SK-N-SH (cell line): ENCODE measurements around the gene ZC3H18. TPM values are rescaled to one million over a fixed set of nuclear protein-coding genes. Genes with fewer than 3 reads are reported as not detected.
A peak's percentile ranks its signal among the peaks of the same experiment; 100 is the strongest.

Source experiments
- CTCF ChIA-PET: fragments of 300-600, 350-600 bp; formaldehyde crosslinking; extraction: SDS; loops from one replicate; lab custom pipeline; 2021; lab: Yijun Ruan, JAX
- POLR2A ChIA-PET: fragments of 350-600 bp; sonication (Branson Sonifier 250); formaldehyde crosslinking; extraction: SDS; loops from one replicate; lab custom pipeline; 2020; ENCODE audit warnings: antibody characterized with exemption, inconsistent platforms; lab: Yijun Ruan, JAX
- DNase-seq: peaks from one replicate; pipeline ENCODE4 v3.0.0; 2012
- H2AFZ ChIP-seq: fragments of 200-600 bp; sonication (generic); 2 replicates; pipeline ENCODE4 v1.8.1; 2016; ENCODE audit warnings: antibody characterized with exemption, mild to moderate bottlenecking, low read depth
- H3F3A ChIP-seq: fragments of 200-600 bp; sonication (generic); replicated peaks from 2 replicates; pipeline ENCODE3; 2016; ENCODE audit warnings: antibody characterized with exemption, mild to moderate bottlenecking; ENCODE audit not compliant: insufficient read depth
- H3K27ac ChIP-seq, 2 experiments: fragments of 200-500 bp in 1 of 2; fragments of 200-600 bp in 1 of 2; sonication (Bioruptor generic) in 1 of 2; sonication (generic), shearing (Covaris generic) in 1 of 2; 2 replicates each; pipeline versions ENCODE4 v1.5.1 to v1.6.1; 2014 to 2016; ENCODE audit warnings: low read depth in 2 of 2, inconsistent platforms in 1 of 2, low read length in 1 of 2, mild to moderate bottlenecking in 1 of 2, mixed read lengths in 1 of 2
- H3K27me3 ChIP-seq: fragments of 200-600 bp; sonication (generic), shearing (Covaris generic); 2 replicates; pipeline ENCODE4 v1.6.1; 2016; ENCODE audit warnings: mixed run types; ENCODE audit not compliant: insufficient read depth
- H3K36me3 ChIP-seq, 2 experiments: fragments of 200-500 bp in 1 of 2; fragments of 200-600 bp in 1 of 2; sonication (Bioruptor generic) in 1 of 2; sonication (generic) in 1 of 2; replicated peaks in 1 of 2; 2 replicates each; pipeline versions ENCODE3 to v1.5.1; 2014 to 2016; ENCODE audit warnings: low read length in 1 of 2, mild to moderate bottlenecking in 1 of 2; ENCODE audit not compliant: insufficient read depth in 2 of 2, control insufficient read depth in 1 of 2
- H3K4me1 ChIP-seq, 2 experiments: fragments of 200-500 bp in 1 of 2; fragments of 200-600 bp in 1 of 2; sonication (Bioruptor generic) in 1 of 2; sonication (generic), shearing (Covaris generic) in 1 of 2; 2 replicates each; pipeline versions ENCODE4 v1.5.1 to v1.6.1; 2014 to 2016; ENCODE audit warnings: low read depth in 1 of 2, low read length in 1 of 2, mixed run types in 1 of 2; ENCODE audit not compliant: insufficient read depth in 2 of 2, control insufficient read depth in 1 of 2
- H3K4me2 ChIP-seq: fragments of 200-600 bp; sonication (generic), shearing (Covaris generic); 2 replicates; pipeline ENCODE4 v1.6.1; 2017; ENCODE audit warnings: mixed run types
- H3K4me3 ChIP-seq, 2 experiments: fragments of 200-500 bp in 1 of 2; fragments of 200-600 bp in 1 of 2; sonication (Bioruptor generic) in 1 of 2; sonication (generic), shearing (Covaris generic) in 1 of 2; 2 replicates each; pipeline versions ENCODE4 v1.5.1 to v1.8.1; 2014 to 2016; ENCODE audit warnings: low read depth in 2 of 2, inconsistent platforms in 1 of 2, low read length in 1 of 2, mild to moderate bottlenecking in 1 of 2, mixed read lengths in 1 of 2, moderate library complexity in 1 of 2
- H3K79me2 ChIP-seq: fragments of 200-600 bp; sonication (generic); 2 replicates; pipeline ENCODE4 v1.8.1; 2017; ENCODE audit warnings: mild to moderate bottlenecking; ENCODE audit not compliant: insufficient read depth
- H3K9ac ChIP-seq: fragments of 200-600 bp; sonication (generic); 2 replicates; pipeline ENCODE4 v1.6.1; 2017; ENCODE audit warnings: mixed run types
- H3K9me2 ChIP-seq: fragments of 200-600 bp; sonication (generic); 2 replicates; pipeline ENCODE4 v1.6.1; 2017; ENCODE audit warnings: mixed run types
- H3K9me3 ChIP-seq: fragments of 200-600 bp; sonication (generic); 2 replicates; pipeline ENCODE4 v1.6.1; 2017; ENCODE audit warnings: mixed run types, mild to moderate bottlenecking, moderate library complexity
- H4K20me1 ChIP-seq: fragments of 200-600 bp; sonication (generic); 2 replicates; pipeline ENCODE4 v1.6.1; 2017; ENCODE audit warnings: mild to moderate bottlenecking, mixed run types; ENCODE audit not compliant: insufficient read depth
- EZH2phosphoT487 ChIP-seq: fragments of 200-600 bp; sonication (generic); IDR thresholded peaks from 2 replicates; pipeline ENCODE4 v1.6.1; 2017; ENCODE audit warnings: low read depth, mixed run types, mild to moderate bottlenecking, antibody characterized with exemption, moderate library complexity, borderline replicate concordance
- FOSL2 ChIP-seq: IDR thresholded peaks from 2 replicates; pipeline ENCODE4 v1.4.0; 2012; ENCODE audit warnings: low read depth, mild to moderate bottlenecking, moderate library complexity, borderline replicate concordance
- FOXM1 ChIP-seq: IDR thresholded peaks from 2 replicates; pipeline ENCODE4 v1.4.0; 2012; ENCODE audit warnings: low read depth, mild to moderate bottlenecking
- IRF3 ChIP-seq: fragments of 150-350 bp; IDR thresholded peaks from 2 replicates; pipeline ENCODE4 v1.6.1; 2016; ENCODE audit warnings: mild to moderate bottlenecking, low read depth, low read length
- JUND ChIP-seq: IDR thresholded peaks from 2 replicates; pipeline ENCODE4 v1.4.0; 2012
- NRF1 ChIP-seq: IDR thresholded peaks from 2 replicates; pipeline ENCODE4 v1.6.1; 2012; ENCODE audit warnings: low read depth, mild to moderate bottlenecking, low read length
- POLR2AphosphoS5 ChIP-seq: IDR thresholded peaks from 2 replicates; pipeline ENCODE4 v1.6.1; 2012; ENCODE audit warnings: low read depth, low read length
- SMC3 ChIP-seq: IDR thresholded peaks from 2 replicates; pipeline ENCODE4 v1.6.1; 2012; ENCODE audit warnings: low read depth, low read length, improper control_type of control experiment
- TAF1 ChIP-seq: IDR thresholded peaks from 2 replicates; pipeline ENCODE4 v1.6.1; 2012; ENCODE audit warnings: low read depth, mild to moderate bottlenecking, low read length, moderate library complexity, borderline replicate concordance
- USF2 ChIP-seq: fragments of 150-350 bp; IDR thresholded peaks from 2 replicates; pipeline ENCODE4 v1.6.1; 2017; ENCODE audit warnings: antibody characterized with exemption, low read length, low read depth, borderline replicate concordance
- WGBS: methylation state at CpG from one replicate; pipeline ENCODE4 v1.1.6; 2017; ENCODE audit warnings: low lambda C conversion rate; 5-methylcytosine and 5-hydroxymethylcytosine counted together
- polyA plus RNA-seq, 3 experiments: library from polyadenylated mRNA; depleted of rRNA; stranded (reverse); fragments of >200 nt; gene quantifications; 2 replicates each; pipeline ENCODE4 v1.2.3, GENCODE V29; 2012
- TF ChIP-seq, protein P1 (sequence below): IDR thresholded peaks from 2 replicates; pipeline ENCODE4; 2012
- TF ChIP-seq, protein P2 (sequence below): IDR thresholded peaks from 2 replicates; pipeline ENCODE4 v1.4.0; 2012; ENCODE audit warnings: low read depth, borderline replicate concordance
- TF ChIP-seq, protein P3 (sequence below): IDR thresholded peaks from 2 replicates; pipeline ENCODE4 v1.4.0; 2012; ENCODE audit warnings: low read depth, borderline replicate concordance

ZC3H18 gene
- polyA plus RNA-seq, 1 of the 3 experiments (the other 2 are of a cell fraction): 32.7 TPM

DNA sequence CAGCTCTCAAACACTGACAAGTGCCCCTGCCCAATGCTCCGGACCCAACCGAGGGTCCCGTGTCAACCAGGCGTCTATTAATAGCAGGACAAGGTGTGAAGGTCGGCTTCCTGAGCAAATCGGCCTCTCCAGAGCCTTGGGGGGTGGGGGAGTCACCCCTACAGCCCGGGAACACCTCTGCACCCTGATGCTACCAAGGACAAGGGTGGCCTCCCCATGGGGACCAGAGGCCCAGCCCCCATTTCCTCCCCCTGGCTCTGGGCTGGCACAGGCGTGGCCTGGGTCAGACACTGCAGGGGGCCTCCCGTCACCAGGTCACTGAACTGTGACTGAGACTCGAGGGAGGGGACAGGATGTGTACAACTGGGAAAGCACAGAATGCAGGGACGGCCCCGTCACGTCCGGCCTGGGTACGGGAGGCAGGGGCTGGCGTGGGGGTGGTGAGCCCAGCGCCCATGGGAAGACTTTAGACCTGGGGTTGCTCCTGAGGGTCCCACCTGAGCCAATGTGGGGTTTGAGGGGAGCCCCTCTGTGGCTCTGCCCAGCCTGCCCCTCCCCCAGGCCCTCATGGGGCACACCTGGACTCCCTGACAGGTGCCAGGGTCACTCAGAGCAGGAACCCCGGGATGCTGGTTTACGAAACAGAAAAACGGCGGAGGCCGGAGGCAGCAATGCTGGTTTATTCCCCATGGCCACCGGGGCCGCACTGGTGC, 81.2 kb downstream of the ZC3H18 start:
- H3K4me1 ChIP-seq: peaks cover 4 to 10% of the 10 kb centered on the region in 2 experiments; a peak in 2 of 4 replicates
- 67% methylated on average over 12 of the region's 24 CpGs for whole genome bisulfite sequencing
- H3K79me2 ChIP-seq: no peaks in the 10 kb centered on the region
- H3K4me2 ChIP-seq: peak overlapping the region; percentile 96
- H3K27ac ChIP-seq: no peak overlapping the region; a peak in 1 of 4 replicates
- CTCF ChIA-PET: interaction anchor here (1.8 to 1.9 kb wide), 2 partner anchors 11 to 86 kb away, joined by 5 to 6 read pairs; partner anchors contain the start of gene MVD
- peak overlapping the region; percentile 44; the same call in 1 of the 2 replicates for H3K9ac ChIP-seq
- TF ChIP-seq POLR2AphosphoS5 (no peak), EZH2phosphoT487 (no peak), SMC3 (no peak), TAF1 (no peak), JUND (no peak), USF2 (no peak), FOSL2 (no peak), NRF1 (no peak), IRF3 (no peak), FOXM1 (no peak)
- TF ChIP-seq, protein P1, sequence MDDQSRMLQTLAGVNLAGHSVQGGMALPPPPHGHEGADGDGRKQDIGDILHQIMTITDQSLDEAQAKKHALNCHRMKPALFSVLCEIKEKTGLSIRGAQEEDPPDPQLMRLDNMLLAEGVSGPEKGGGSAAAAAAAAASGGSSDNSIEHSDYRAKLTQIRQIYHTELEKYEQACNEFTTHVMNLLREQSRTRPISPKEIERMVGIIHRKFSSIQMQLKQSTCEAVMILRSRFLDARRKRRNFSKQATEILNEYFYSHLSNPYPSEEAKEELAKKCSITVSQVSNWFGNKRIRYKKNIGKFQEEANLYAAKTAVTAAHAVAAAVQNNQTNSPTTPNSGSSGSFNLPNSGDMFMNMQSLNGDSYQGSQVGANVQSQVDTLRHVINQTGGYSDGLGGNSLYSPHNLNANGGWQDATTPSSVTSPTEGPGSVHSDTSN: no peak
- TF ChIP-seq, protein P2, sequence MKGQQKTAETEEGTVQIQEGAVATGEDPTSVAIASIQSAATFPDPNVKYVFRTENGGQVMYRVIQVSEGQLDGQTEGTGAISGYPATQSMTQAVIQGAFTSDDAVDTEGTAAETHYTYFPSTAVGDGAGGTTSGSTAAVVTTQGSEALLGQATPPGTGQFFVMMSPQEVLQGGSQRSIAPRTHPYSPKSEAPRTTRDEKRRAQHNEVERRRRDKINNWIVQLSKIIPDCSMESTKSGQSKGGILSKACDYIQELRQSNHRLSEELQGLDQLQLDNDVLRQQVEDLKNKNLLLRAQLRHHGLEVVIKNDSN: no peak
- TF ChIP-seq, protein P3, sequence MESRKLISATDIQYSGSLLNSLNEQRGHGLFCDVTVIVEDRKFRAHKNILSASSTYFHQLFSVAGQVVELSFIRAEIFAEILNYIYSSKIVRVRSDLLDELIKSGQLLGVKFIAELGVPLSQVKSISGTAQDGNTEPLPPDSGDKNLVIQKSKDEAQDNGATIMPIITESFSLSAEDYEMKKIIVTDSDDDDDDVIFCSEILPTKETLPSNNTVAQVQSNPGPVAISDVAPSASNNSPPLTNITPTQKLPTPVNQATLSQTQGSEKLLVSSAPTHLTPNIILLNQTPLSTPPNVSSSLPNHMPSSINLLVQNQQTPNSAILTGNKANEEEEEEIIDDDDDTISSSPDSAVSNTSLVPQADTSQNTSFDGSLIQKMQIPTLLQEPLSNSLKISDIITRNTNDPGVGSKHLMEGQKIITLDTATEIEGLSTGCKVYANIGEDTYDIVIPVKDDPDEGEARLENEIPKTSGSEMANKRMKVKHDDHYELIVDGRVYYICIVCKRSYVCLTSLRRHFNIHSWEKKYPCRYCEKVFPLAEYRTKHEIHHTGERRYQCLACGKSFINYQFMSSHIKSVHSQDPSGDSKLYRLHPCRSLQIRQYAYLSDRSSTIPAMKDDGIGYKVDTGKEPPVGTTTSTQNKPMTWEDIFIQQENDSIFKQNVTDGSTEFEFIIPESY: no peak
- peak overlapping the region; percentile 78 to 83 for H3K4me3 ChIP-seq
- H3K9me2 ChIP-seq: no peaks in the 10 kb centered on the region
- peak; percentile 65 for DNase-seq
- H3K9me3 ChIP-seq: no peaks in the 10 kb centered on the region
- H3K27me3 ChIP-seq: no peaks in the 10 kb centered on the region
- H3K36me3 ChIP-seq: peaks cover 0 to 8% of the 10 kb centered on the region in 2 experiments
- 0 out of 2 replicates have a peak overlapping the region, but pooled peaks have one; percentile 46 for H2AFZ ChIP-seq
- no peaks in the 10 kb centered on the region for H4K20me1 ChIP-seq
- H3F3A ChIP-seq: no peaks in the 10 kb centered on the region
- POLR2A ChIA-PET: no interaction called here
